NCI-H2227 treated with DMSO at 0.1 percent for 48 hours (cell line): Measurements from ENCODE around the gene ERBB4.

Experiments
- DNase-seq: peaks from one replicate; lab custom pipeline; 2025; lab: John Stamatoyannopoulos, UW

ERBB4 gene

GRCh38 chr2:211331736-211332135, 1206.9 kb downstream of the ERBB4 start:
- DNase-seq: no peak

- DNase-seq: no peak
Observed at GRCh38 chr2:211329882-211330281, 1208.7 kb downstream of the ERBB4 start.

GRCh38 chr2:211329421-211329820, 1209.2 kb downstream of the ERBB4 start:
- DNase-seq: no peak

- no peak for DNase-seq
Observed at GRCh38 chr2:211328126-211328525, 1210.5 kb downstream of the ERBB4 start.
